ENCODE results near the gene MAPK7. TPM values are rescaled to one million over a fixed set of nuclear protein-coding genes. Genes with fewer than 3 reads are reported as not detected.

Gene MAPK7
- total RNA-seq, 3 donors from 2014 or later = 21.4 to 39.0 (median 22.7) TPM

GRCh38 chr17:19371259-19372010 lies 6.9 kb upstream of the MAPK7 start:
- TF ChIP-seq, protein P1, sequence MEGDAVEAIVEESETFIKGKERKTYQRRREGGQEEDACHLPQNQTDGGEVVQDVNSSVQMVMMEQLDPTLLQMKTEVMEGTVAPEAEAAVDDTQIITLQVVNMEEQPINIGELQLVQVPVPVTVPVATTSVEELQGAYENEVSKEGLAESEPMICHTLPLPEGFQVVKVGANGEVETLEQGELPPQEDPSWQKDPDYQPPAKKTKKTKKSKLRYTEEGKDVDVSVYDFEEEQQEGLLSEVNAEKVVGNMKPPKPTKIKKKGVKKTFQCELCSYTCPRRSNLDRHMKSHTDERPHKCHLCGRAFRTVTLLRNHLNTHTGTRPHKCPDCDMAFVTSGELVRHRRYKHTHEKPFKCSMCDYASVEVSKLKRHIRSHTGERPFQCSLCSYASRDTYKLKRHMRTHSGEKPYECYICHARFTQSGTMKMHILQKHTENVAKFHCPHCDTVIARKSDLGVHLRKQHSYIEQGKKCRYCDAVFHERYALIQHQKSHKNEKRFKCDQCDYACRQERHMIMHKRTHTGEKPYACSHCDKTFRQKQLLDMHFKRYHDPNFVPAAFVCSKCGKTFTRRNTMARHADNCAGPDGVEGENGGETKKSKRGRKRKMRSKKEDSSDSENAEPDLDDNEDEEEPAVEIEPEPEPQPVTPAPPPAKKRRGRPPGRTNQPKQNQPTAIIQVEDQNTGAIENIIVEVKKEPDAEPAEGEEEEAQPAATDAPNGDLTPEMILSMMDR (IDR thresholded peaks at IDR 0.05) = no peak
- no peak for TF ChIP-seq POLR2AphosphoS5 (IDR thresholded peaks at IDR 0.05)
- no peak for TF ChIP-seq POLR2A (IDR thresholded peaks at IDR 0.05)
- no peak overlapping the region for H3K27ac ChIP-seq
- intact Hi-C loops (cut with DNase I; ENCODE audit: low total_unique reads) = loop anchor here (10.0 kb wide), 1 partner anchor 1993 kb away; no protein-coding TSS in a partner anchor
- H3K4me3 ChIP-seq = no peak overlapping the region
- H3K9me3 ChIP-seq = no peaks in the 10 kb centered on the region
- no peaks in the 10 kb centered on the region for H3K27me3 ChIP-seq
- no peaks in the 10 kb centered on the region for H3K4me1 ChIP-seq
- peak in 1 of 2 donors; percentile 19 for DNase-seq (ENCODE audit: low spot score in 2 of 2)
- H3K36me3 ChIP-seq = no peaks in the 10 kb centered on the region

DNA sequence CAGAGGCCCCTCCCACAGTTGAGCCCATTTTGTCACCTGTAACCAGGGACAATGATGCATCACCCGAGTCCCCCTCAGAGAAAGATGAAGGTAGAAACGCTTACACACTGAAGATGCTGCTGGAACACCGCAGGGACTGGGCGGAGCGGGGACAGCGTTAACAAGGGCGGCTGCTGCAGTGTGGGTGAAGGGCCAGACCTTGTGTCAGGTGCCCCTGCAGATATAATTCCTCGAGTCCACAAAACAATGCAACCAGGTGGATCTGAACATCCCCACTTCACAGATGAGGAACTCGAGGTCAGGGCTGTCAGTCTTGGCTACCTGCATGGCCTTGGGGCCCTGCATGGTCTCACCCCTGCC lies 6.3 kb upstream of the MAPK7 start:
- H3K4me3 ChIP-seq = no peak overlapping the region
- DNase-seq (ENCODE audit: low spot score in 2 of 2) = no peak
- TF ChIP-seq POLR2AphosphoS5 (IDR thresholded peaks at IDR 0.05) (no peak), POLR2A (IDR thresholded peaks at IDR 0.05) (no peak)
- TF ChIP-seq, protein P1 (IDR thresholded peaks at IDR 0.05) = no peak
- no peaks in the 10 kb centered on the region for H3K27me3 ChIP-seq
- intact Hi-C loops (cut with DNase I; ENCODE audit: low total_unique reads) = loop anchor here (10.0 kb wide), 1 partner anchor 1993 kb away; no protein-coding TSS in a partner anchor
- H3K27ac ChIP-seq = no peak overlapping the region
- no peaks in the 10 kb centered on the region for H3K9me3 ChIP-seq
- no peaks in the 10 kb centered on the region for H3K36me3 ChIP-seq
- no peaks in the 10 kb centered on the region for H3K4me1 ChIP-seq

DNA sequence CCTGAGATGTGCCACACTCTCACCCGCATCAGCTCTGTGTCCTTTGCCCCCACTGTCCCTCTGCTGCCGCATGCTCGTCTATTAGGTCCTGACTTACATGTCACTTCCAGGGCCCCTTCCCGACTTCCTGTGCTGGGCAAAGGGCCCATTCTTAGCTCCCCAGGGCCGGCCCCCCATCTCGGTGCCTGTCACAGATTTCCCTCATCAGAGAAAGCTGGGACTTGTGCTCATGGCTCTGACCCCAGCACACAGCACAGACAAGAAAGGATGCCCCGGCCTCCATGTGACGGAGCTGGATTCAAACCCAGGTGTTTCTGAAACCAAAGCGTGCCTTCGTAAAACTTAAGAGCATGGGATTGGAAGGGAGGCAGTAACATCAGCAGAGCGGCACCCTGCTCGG lies 5.9 kb upstream of the MAPK7 start:
- DNase-seq (ENCODE audit: low spot score in 2 of 2) = peak in 1 of 2 donors; percentile 47
- Histone ChIP-seq H3K27me3 (no peaks in the 10 kb centered on the region), H3K27ac (no peak overlapping the region), H3K4me1 (no peaks in the 10 kb centered on the region), H3K9me3 (no peaks in the 10 kb centered on the region), H3K4me3 (no peak overlapping the region), H3K36me3 (no peaks in the 10 kb centered on the region)
- intact Hi-C loops (cut with DNase I; ENCODE audit: low total_unique reads) = loop anchor here (10.0 kb wide), 1 partner anchor 1992 kb away; no protein-coding TSS in a partner anchor
- TF ChIP-seq POLR2A (IDR thresholded peaks at IDR 0.05) (no peak), POLR2AphosphoS5 (IDR thresholded peaks at IDR 0.05) (no peak)
- TF ChIP-seq, protein P1 (IDR thresholded peaks at IDR 0.05) = no peak

DNA sequence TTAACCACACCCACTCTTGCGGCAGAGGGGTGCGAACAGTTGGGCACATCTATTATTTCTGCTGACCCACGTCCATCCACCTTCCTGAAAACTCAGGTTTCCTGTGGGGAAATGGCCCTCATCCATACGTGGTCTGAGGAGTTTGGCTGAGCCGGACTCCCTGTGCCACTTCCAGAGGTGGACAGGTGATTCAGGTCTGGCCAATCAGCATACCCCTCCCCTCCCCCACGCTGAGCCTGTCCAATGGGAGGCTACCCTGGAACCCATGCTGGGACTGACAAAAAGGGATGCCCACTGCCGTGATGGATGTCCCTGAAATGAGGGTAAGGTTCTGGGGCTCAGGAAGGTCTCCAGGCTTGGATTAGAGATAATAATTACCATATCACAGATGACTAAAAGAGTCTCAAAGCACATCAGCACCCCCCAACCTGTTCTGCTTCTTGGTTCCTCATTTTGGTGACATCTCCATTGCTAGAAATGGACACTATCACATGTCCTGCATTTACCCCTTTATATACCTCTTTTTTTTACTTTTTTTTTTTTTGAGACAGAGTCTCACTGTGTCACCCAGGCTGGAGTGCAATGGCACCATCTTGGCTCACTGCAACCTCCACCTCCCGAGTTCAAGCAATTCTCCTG lies 5.3 kb upstream of the MAPK7 start:
- TF ChIP-seq POLR2A (IDR thresholded peaks at IDR 0.05) (no peak), POLR2AphosphoS5 (IDR thresholded peaks at IDR 0.05) (no peak)
- TF ChIP-seq, protein P1 (IDR thresholded peaks at IDR 0.05) = no peak
- H3K4me3 ChIP-seq = no peak overlapping the region
- H3K27me3 ChIP-seq = no peaks in the 10 kb centered on the region
- intact Hi-C loops (cut with DNase I; ENCODE audit: low total_unique reads) = loop anchor here (10.0 kb wide), 1 partner anchor 1992 kb away; no protein-coding TSS in a partner anchor
- peak in 1 of 2 donors; percentile 38 for DNase-seq (ENCODE audit: low spot score in 2 of 2)
- no peaks in the 10 kb centered on the region for H3K4me1 ChIP-seq
- H3K9me3 ChIP-seq = no peaks in the 10 kb centered on the region
- H3K36me3 ChIP-seq = no peaks in the 10 kb centered on the region
- H3K27ac ChIP-seq = peak overlapping the region in 1 of 2 donors; percentile 10

DNA sequence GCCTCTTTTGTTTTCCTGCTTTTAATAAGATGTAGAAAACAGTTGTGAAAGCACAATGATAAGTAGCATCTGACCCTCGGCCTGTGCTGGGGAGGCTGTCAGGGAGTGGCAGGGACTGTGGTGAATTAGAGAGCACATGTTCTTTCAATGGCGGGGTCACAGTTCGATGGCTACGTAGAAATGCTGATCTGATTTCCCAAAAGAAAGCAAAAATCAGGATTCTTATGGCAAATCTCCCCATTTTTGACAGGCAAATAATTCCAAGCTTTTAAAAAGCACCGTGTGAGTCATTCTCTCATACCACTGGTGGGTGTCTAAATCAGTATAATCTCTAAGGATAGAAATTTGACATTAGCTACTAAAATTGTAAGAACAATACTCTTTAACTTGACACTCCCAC lies 4.2 kb upstream of the MAPK7 start:
- peaks cover 3% of the 10 kb centered on the region in 2 donors for H3K4me1 ChIP-seq
- H3K4me3 ChIP-seq = no peak overlapping the region
- no peaks in the 10 kb centered on the region for H3K36me3 ChIP-seq
- H3K9me3 ChIP-seq = no peaks in the 10 kb centered on the region
- H3K27ac ChIP-seq = peak overlapping the region in 1 of 2 donors; percentile 10
- intact Hi-C loops (cut with DNase I; ENCODE audit: low total_unique reads) = loop anchor here (10.0 kb wide), 1 partner anchor 1991 kb away; no protein-coding TSS in a partner anchor
- peak in 1 of 2 donors; percentile 20 for DNase-seq (ENCODE audit: low spot score in 2 of 2)
- H3K27me3 ChIP-seq = no peaks in the 10 kb centered on the region
- TF ChIP-seq POLR2AphosphoS5 (IDR thresholded peaks at IDR 0.05) (no peak), POLR2A (IDR thresholded peaks at IDR 0.05) (no peak)
- TF ChIP-seq, protein P1 (IDR thresholded peaks at IDR 0.05) = no peak

Measured in breast epithelium (tissue), 4 donors.